Muscle layer of duodenum (tissue), 2 donors: ENCODE results near the gene HNRNPD.
"Not testable (repeated sequence)": the region's sequence is repeated elsewhere in the genome, so short reads cannot be mapped to it uniquely, and the experiment has no call there.

Experiments
- H3K27ac ChIP-seq: one replicate; pipeline ENCODE4 v1.7.0; 2013; ENCODE audit warnings: mild to moderate bottlenecking, low read length
- H3K27me3 ChIP-seq: one replicate; pipeline ENCODE4 v1.7.0; 2013; ENCODE audit warnings: low read depth, mild to moderate bottlenecking, control low read depth, low read length
- H3K36me3 ChIP-seq, 2 donors: one replicate each; pipeline ENCODE4 v1.7.0; 2013; ENCODE audit warnings: low read length in 2 of 2, control low read depth in 1 of 2, mild to moderate bottlenecking in 1 of 2; ENCODE audit not compliant: insufficient read depth in 2 of 2, control insufficient read depth in 1 of 2
- H3K4me1 ChIP-seq, 2 donors: one replicate each; pipeline ENCODE4 v1.7.0; 2013; ENCODE audit warnings: low read length in 2 of 2, mild to moderate bottlenecking in 2 of 2, control low read depth in 1 of 2, moderate library complexity in 1 of 2; ENCODE audit not compliant: insufficient read depth in 2 of 2, control insufficient read depth in 1 of 2
- H3K4me3 ChIP-seq, 2 donors: one replicate each; pipeline ENCODE4 v1.7.0; 2013; ENCODE audit warnings: low read length in 2 of 2, low read depth in 1 of 2, mild to moderate bottlenecking in 1 of 2
- H3K9me3 ChIP-seq, 2 donors: one replicate each; pipeline ENCODE4 v1.7.0; 2013; ENCODE audit warnings: low read length in 2 of 2, control low read depth in 1 of 2, mild to moderate bottlenecking in 1 of 2; ENCODE audit not compliant: control insufficient read depth in 1 of 2
- donor health status: healthy.

Gene HNRNPD

DNA sequence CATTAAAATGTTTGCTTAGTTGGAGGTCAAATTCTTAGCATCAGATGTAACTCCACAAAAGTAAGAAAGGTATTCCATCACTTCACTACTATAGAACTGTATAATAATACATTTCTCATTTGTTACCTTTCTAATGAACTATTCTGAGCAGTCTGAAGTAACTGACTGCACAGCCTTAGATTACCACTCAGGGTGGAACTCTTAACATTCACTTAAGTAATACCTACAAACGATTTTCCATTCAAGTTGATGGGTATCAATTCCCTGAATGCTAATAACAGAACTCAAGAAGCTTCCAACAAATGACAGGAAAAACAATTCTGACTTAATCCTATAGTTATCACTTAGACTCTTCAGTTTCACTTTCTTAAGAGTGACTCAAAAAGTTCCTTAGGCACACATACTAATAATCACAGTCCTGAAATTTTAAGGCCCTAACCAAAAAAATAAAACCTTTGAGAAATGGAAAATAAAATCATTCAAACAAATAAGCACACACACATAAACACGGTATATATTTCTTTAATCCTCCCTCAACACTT is 20.9 kb downstream of the HNRNPD start:
- H3K36me3 ChIP-seq, result peaks cover 43 to 46% of the 10 kb centered on the region in 2 donors
- no peaks in the 10 kb centered on the region for H3K9me3 ChIP-seq
- H3K27ac ChIP-seq, result no peak overlapping the region

GRCh38 chr4:82352118-82352824 is 21.5 kb downstream of the HNRNPD start:
- Histone ChIP-seq H3K27ac (no peak overlapping the region), H3K4me3 (no peak overlapping the region), H3K27me3 (no peaks in the 10 kb centered on the region), H3K36me3 (peaks cover 43% of the 10 kb centered on the region in 2 donors), H3K9me3 (no peaks in the 10 kb centered on the region), H3K4me1 (peaks cover 0 to 8% of the 10 kb centered on the region in 2 donors)

More for the DNA sequence above, 20.9 kb downstream of the HNRNPD start:
- Histone ChIP-seq H3K4me3 (no peak overlapping the region), H3K4me1 (peaks cover 0 to 8% of the 10 kb centered on the region in 2 donors), H3K27me3 (no peaks in the 10 kb centered on the region)

DNA sequence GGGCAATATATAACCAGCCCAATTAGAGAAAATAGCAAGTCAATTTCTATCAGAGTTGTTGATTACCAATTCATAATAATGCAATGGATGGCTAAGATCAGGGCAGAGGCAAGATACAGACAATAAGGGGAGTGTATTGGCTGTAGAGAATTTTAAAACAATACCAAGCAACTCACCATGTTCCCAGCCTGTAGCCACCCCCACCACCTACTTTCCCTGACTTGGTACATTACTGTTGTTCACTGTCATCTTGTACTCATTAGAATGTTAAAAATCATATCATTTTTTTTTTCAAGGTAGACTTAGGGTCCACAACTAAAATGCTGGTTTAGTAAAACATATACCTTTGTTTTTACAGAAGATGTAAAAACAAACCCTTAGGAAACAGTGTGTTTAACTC is 27.7 kb downstream of the HNRNPD start:
- Histone ChIP-seq H3K27ac (no peak overlapping the region), H3K27me3 (no peaks in the 10 kb centered on the region)

DNA sequence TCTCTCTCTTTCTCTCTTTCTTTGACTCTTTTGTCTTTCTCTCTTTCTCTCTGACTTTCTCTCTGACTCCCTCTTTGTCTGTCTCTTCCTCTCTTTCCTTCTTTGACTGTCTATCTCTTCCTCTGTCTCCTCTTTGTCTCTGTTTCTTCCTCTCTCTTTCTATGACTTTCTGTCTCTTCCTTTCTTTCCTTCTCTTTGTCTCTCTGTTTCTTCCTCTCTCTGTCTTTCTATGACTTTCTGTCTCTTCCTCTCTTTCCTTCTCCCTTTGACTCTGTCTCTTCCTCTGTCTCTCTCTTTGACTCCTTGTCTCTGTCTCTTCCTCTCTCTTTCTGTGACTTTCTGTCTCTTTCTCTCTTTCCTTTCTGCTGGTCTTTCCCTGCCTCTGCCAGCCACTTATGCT is 38.7 kb downstream of the HNRNPD start:
- no peaks in the 10 kb centered on the region for H3K4me1 ChIP-seq
- H3K9me3 ChIP-seq, result no peaks in the 10 kb centered on the region
- no peaks in the 10 kb centered on the region for H3K36me3 ChIP-seq
- no peaks in the 10 kb centered on the region for H3K27me3 ChIP-seq
- no peak overlapping the region for H3K4me3 ChIP-seq
- H3K27ac ChIP-seq, result no peak overlapping the region

More for the DNA sequence above, 27.7 kb downstream of the HNRNPD start:
- Histone ChIP-seq H3K4me1 (peaks cover 0 to 4% of the 10 kb centered on the region in 2 donors), H3K36me3 (peaks cover 5 to 9% of the 10 kb centered on the region in 2 donors), H3K9me3 (no peaks in the 10 kb centered on the region), H3K4me3 (no peak overlapping the region)

GRCh38 chr4:82333641-82334040 is 40.1 kb downstream of the HNRNPD start:
- H3K9me3 ChIP-seq, H3K4me3 ChIP-seq, H3K27me3 ChIP-seq, H3K27ac ChIP-seq, H3K4me1 ChIP-seq, H3K36me3 ChIP-seq: not testable (repeated sequence)

DNA sequence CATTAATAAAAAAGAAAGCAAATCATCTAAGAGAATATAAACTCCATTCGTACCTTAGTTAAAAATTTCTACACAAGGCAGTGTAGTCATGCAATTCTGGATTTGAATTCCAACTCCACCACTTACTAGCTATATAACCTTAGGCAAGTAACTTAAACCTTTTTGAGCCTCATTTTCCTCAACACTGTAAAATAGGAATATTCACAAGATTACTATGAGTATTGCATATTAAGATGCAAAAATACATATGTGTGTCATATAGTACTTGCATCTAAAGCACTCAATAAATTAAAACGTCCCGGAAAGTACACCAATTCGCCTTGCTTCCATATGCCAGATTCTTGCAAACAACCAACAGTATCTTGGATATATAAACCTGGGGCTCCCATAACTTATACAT is 42.0 kb downstream of the HNRNPD start:
- no peaks in the 10 kb centered on the region for H3K36me3 ChIP-seq
- no peaks in the 10 kb centered on the region for H3K4me1 ChIP-seq
- no peaks in the 10 kb centered on the region for H3K27me3 ChIP-seq
- H3K27ac ChIP-seq, result no peak overlapping the region
- no peaks in the 10 kb centered on the region for H3K9me3 ChIP-seq
- H3K4me3 ChIP-seq, result no peak overlapping the region

DNA sequence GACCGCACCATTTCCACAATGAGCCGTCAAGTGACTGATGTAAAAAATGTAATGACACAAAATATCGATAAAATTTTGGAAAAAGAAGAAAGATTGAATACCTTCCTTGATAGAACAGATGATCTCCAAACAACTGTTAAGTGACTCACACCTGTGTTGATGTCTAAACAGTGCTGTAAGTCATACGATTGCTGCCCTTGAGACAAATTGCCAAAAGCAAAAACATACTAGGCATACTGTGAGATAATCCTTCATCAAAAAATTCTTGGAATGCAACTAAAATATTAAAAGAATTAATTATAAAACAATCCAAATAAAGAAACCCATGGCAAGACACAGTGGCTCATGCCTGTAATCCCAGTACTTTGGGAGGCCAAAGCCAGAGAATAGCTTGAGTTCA is 53.4 kb downstream of the HNRNPD start:
- no peak overlapping the region for H3K27ac ChIP-seq
- H3K36me3 ChIP-seq, result no peaks in the 10 kb centered on the region
- peaks cover 0 to 6% of the 10 kb centered on the region in 2 donors for H3K9me3 ChIP-seq
- H3K27me3 ChIP-seq, result no peaks in the 10 kb centered on the region
- no peaks in the 10 kb centered on the region for H3K4me1 ChIP-seq
- no peak overlapping the region for H3K4me3 ChIP-seq

GRCh38 chr4:82303063-82303462 is 70.7 kb downstream of the HNRNPD start:
- H3K36me3 ChIP-seq, H3K27ac ChIP-seq, H3K4me3 ChIP-seq, H3K4me1 ChIP-seq, H3K9me3 ChIP-seq, H3K27me3 ChIP-seq: not testable (repeated sequence)
